Hindlimb muscle (tissue), 1 donor: ENCODE data around the gene FFAR1. TPM values are rescaled to one million over a fixed set of nuclear protein-coding genes. Genes with fewer than 3 reads are reported as not detected.
A peak's percentile ranks its signal among the peaks of the same experiment; 100 is the strongest.
"Not testable (repeated sequence)": the region's sequence is repeated elsewhere in the genome, so short reads cannot be mapped to it uniquely, and the experiment has no call there.

ENCODE experiments used
- DNase-seq: peaks from one replicate; pipeline ENCODE4 v3.0.0-alpha.2; 2013
- polyA plus RNA-seq: library from polyadenylated mRNA; unstranded; fragments of 120-200 nt; gene quantifications from one replicate; pipeline ENCODE4 v1.2.1, GENCODE V29; 2013; ENCODE audit not compliant: insufficient read length

Gene FFAR1
- polyA plus RNA-seq, 1 donor, result not detected

- no peak for DNase-seq
These were observed 3.1 kb upstream of the FFAR1 start for GRCh38 chr19:35344511-35345031.

GRCh38 chr19:35345671-35346111, 2.0 kb upstream of the FFAR1 start:
- DNase-seq, result no peak

GRCh38 chr19:35346193-35347052, 1.3 kb upstream of the FFAR1 start:
- DNase-seq, result no peak

DNA sequence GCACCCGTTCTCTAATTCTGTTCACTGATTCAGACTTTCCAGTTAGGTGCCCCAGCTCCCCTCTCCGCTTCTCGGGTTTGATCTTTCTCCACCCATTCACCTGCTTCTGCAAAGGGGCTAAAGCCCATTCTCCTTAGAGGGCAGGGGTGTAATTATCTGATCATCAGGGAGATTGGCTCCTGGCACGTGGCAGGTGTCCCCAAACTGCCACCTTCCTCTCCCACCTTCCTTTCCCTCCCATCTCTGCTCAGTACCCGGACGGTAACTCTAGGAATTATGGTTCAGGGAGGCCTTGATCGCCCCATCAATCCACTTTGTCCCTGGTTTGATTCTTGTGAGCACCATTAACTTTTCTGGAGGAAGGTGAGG, 212 bp downstream of the FFAR1 start:
- no peak for DNase-seq

GRCh38 chr19:35348911-35349611, 1.4 kb downstream of the FFAR1 start:
- DNase-seq, result no peak

DNA sequence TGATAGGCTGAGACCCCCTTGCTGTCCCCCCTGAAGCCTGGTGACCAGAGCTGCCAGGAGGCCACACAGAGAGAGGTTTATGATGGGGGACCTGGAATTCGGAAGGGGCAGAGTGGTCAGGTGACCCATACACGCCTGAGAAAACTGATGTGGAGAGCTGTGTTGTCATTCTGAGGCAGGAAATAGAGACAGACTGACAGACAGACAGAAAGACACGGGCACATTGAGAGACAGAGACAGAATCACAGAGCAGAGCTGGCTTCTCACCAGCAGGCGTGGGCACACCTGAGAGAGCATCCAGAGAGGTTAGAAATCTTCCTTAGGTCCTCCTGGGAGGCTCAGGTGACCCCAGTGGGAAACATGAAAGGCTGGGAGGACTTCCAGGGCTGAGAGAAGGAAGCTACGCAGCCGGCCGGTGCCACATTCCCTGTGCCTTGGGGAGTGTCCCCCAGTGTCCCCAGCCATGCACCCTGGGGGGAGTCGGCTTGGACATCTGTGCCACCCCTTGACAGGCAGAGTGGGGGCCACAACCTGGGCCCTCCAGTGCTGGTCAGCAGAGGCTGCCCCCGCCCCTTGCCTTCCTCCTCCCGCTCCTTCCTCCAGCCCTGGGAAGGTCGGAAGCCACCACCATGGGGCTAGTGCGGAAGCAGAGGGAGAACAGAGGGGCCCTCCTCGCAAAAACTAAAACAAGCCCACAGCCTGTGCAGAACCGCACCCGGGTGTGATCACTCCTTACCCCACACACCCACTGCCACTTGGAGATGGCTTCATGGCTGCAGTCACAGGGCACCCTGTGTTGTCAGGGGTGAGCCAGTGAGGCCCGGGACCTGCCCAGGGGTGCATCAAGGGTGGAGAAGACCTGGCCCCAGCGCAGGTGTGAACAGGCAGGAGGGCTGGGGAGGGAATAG, 2.2 kb downstream of the FFAR1 start:
- no peak for DNase-seq

DNA sequence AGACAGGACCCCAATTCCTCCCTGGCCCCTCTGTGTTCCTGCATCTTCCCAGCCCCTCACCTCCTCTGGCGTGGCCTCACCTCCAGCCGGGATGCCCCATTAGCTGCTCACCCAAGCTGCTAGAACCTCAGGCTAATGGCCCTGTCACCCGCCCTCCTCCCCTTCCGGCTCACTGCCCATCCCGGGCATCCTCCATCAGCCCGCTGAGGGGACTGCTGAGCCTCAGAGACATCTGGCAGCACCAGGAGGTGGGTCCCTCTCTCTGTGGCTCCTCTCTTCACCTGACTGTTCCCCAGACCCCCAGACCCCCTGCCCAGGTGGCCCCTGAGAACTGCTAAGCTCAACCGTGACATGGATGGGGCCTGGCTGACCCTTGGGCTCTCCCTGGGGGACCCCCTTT, 2.9 kb downstream of the FFAR1 start:
- DNase-seq, result no peak

GRCh38 chr19:35351411-35352176, 3.9 kb downstream of the FFAR1 start:
- DNase-seq, result no peak

- DNase-seq, result no peak
These were observed 4.4 kb downstream of the FFAR1 start for GRCh38 chr19:35352177-35352447.

GRCh38 chr19:35352448-35353304, 5.0 kb downstream of the FFAR1 start:
- DNase-seq, result peak; percentile 66

GRCh38 chr19:35353635-35354034, 5.9 kb downstream of the FFAR1 start:
- DNase-seq, result no peak

GRCh38 chr19:35354898-35355297, 7.2 kb downstream of the FFAR1 start:
- no peak for DNase-seq

- no peak for DNase-seq
These were observed 8.2 kb downstream of the FFAR1 start for GRCh38 chr19:35355791-35356460.

- DNase-seq, result no peak
These were observed 10.3 kb downstream of the FFAR1 start, which contains the start of gene FFAR3 for GRCh38 chr19:35357867-35358573. Gene FFAR3, plus strand, starts transcription at chr19:35358460. Its CDS starts 431 bp downstream, at chr19:35358891.

- DNase-seq, result not testable (repeated sequence)
These were observed 11.1 kb downstream of the FFAR1 start for GRCh38 chr19:35358834-35359233.

GRCh38 chr19:35359395-35359794, 11.7 kb downstream of the FFAR1 start:
- not testable (repeated sequence) for DNase-seq

- not testable (repeated sequence) for DNase-seq
These were observed 12.4 kb downstream of the FFAR1 start for GRCh38 chr19:35360081-35360480.

DNA sequence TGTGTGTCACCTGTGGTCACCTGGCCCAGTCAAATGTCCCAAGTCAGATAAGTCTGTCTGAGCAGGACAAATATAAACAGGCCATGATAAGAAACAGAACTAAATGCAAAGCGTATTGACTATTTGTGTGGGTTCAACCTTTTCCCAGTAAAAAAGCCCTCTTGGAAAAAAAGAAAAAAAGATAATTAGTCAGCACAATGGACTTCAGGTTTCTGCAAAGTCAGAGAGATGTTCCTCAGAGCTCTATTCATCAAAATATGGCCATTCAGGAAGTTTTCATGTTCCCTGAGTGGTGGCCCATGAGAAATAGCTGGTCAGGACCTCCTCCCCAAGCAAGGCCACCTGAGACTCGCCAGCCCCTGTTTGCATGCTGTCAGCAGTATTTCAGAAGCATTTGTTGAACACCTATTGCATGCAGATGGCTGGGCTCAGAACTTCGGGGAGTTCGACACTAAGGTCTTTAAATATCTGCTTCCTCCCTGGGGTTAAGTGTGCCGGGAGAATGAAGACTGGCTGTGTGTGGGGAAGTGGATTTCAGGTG, 13.2 kb downstream of the FFAR1 start:
- DNase-seq, result no peak

- DNase-seq, result no peak
These were observed 14.7 kb downstream of the FFAR1 start for GRCh38 chr19:35362261-35363000.
